Natural killer cell treated with Interleukin-12 subunit alpha and Interleukin-12 subunit beta and Interleukin-15 and Interleukin-18, amount 100 ng/mL, for 72 hours (primary cell): ENCODE data around the gene NTN5. TPM values are rescaled to one million over a fixed set of nuclear protein-coding genes. Genes with fewer than 3 reads are reported as not detected.
"Not testable (repeated sequence)": the region's sequence is repeated elsewhere in the genome, so short reads cannot be mapped to it uniquely, and the experiment has no call there.

Experiments
- ATAC-seq, 2 donors: fragments of 150-1000 bp; cut with Tn5 transposase in 1 of 2; sonication (Bioruptor Pico), chemical (Tn5 transposase) in 1 of 2; 2 replicates each; pipeline ENCODE4 v1.10.0; 2021
- DNase-seq: peaks from one replicate; pipeline ENCODE4 v3.0.0; 2022; ENCODE audit warnings: low spot score
- H3K27ac Mint-ChIP-seq, 2 donors: 1 replicate in 1 of 2; 2 replicates in 1 of 2; pipeline ENCODE4 v1.8.0; 2022; ENCODE audit warnings: mixed read lengths in 2 of 2, mild to moderate bottlenecking in 1 of 2, moderate library complexity in 1 of 2
- H3K27me3 Mint-ChIP-seq, 2 donors: 1 replicate in 1 of 2; 2 replicates in 1 of 2; pipeline ENCODE4 v1.8.0; 2022; ENCODE audit warnings: mixed read lengths in 2 of 2
- H3K36me3 Mint-ChIP-seq: one replicate; pipeline ENCODE4 v1.8.0; 2022; ENCODE audit warnings: mixed read lengths
- H3K4me1 Mint-ChIP-seq, 2 donors: 1 replicate in 1 of 2; 2 replicates in 1 of 2; pipeline ENCODE4 v1.8.0; 2022; ENCODE audit warnings: low read depth in 2 of 2, mixed read lengths in 2 of 2, mild to moderate bottlenecking in 1 of 2
- H3K4me3 Mint-ChIP-seq: one replicate; pipeline ENCODE4 v1.8.0; 2022; ENCODE audit warnings: mixed read lengths
- H3K9me3 Mint-ChIP-seq: 2 replicates; pipeline ENCODE4 v1.8.0; 2022; ENCODE audit warnings: mixed read lengths
- total RNA-seq, 2 donors: library from RNA; stranded (reverse); gene quantifications; one replicate each; pipeline ENCODE4 v1.2.3, GENCODE V29; 2022

NTN5 gene
- total RNA-seq, 2 donors from 2014 or later: 0.21 to 0.28 TPM

DNA sequence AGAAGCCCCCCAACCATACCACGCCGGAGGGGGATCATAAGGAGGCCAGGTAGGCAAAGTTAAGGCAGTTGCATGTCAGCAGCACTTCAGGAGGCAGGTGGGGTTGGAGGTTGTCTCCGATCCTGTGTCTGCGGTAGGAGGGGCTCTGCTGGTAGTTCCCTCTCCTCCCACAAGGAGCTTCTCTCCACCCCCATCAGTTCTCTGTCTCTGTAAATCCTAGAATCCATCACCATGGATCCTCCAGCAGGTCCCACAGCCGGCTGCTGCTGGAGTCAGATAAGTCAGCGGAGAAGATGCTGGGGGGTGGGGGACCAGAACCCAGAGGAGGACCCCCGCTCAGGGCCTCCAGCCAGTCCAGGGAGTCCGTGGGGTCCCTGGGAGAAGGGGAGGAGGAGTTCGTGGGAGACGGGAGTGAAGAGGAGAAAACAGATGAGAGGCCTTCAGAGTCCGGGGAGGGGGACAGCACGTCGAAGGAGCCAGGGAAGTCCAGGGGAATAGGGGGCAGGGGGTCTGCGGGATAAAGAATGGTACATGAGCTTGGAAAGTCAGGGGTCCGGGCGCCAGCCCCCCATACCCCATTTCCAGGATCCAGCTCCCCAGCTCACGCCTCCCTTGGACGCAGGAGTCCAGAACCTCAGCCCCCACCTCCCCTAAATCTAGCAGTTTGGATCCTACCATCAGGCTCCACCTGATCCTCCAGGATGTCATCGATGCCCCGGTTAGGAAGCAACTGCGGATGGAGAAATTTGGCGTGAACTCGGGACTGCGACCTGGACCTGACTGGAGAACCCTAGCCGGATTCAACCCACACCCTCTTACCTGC is 40.4 kb upstream of the NTN5 start:
- Mint-ChIP-seq H3K9me3 (no peaks in the 10 kb centered on the region), H3K36me3 (no peaks in the 10 kb centered on the region), H3K27ac (peak overlapping the region in 1 of 2 donors; percentile 79), H3K4me1 (peaks cover 2 to 9% of the 10 kb centered on the region in 2 donors), H3K27me3 (no peaks in the 10 kb centered on the region), H3K4me3 (peak overlapping the region; percentile 77)
- ATAC-seq (no peak), DNase-seq (no peak)

DNA sequence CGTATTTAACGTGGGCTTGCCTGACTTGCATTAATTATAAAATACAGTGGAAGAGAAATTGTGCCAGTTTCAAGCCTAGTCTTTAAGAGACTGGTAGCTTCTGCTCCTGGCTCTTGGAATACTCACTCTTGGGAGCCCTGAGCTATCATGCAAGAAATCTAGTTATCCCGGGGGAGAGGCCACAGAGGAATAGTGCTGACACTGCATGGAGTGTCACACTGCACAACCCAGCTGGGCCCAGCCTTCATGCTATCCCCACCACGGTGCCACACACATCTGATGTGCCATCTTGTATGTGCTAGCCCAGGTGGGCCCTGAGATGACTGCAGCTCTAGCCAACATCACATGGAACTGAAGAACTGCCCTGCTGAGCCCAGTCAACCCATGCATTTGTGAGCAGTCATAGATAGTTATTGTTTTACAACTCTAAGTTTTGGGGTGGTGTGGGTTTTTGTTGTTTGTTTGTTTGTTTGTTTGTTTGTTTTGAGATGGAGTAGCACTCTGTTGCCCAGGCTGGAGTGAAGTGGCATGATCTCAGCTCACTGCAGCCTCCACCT is 38.4 kb upstream of the NTN5 start:
- no peak overlapping the region for H3K4me3 Mint-ChIP-seq
- ATAC-seq: no peak
- H3K4me1 Mint-ChIP-seq: peaks cover 2 to 9% of the 10 kb centered on the region in 2 donors
- no peaks in the 10 kb centered on the region for H3K36me3 Mint-ChIP-seq
- no peaks in the 10 kb centered on the region for H3K9me3 Mint-ChIP-seq
- no peak for DNase-seq
- H3K27ac Mint-ChIP-seq: no peak overlapping the region
- H3K27me3 Mint-ChIP-seq: no peaks in the 10 kb centered on the region

DNA sequence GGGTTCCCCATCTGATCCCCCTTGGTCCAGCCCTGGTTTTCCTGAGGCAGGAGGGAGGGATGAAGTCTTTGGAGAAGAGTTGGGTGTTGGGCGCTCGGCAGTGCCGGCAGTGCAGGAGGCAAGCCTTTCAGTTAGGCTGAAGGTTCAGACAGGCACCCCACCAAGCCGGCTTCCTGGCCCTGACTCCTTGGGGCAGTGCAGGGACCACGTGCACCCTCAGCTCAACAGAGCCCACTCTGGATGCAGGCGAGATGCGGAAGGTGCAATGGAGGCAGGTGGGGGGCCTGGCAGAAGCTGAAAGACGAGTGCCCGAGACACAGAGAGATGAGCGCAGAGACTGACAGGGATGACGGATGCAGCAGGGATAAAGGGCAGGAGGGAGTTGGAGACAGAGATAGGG is 35.7 kb upstream of the NTN5 start:
- H3K4me1 Mint-ChIP-seq: no peaks in the 10 kb centered on the region
- no peaks in the 10 kb centered on the region for H3K27me3 Mint-ChIP-seq
- no peak for DNase-seq
- H3K9me3 Mint-ChIP-seq: no peaks in the 10 kb centered on the region
- H3K36me3 Mint-ChIP-seq: no peaks in the 10 kb centered on the region
- no peak for ATAC-seq
- H3K4me3 Mint-ChIP-seq: no peak overlapping the region
- H3K27ac Mint-ChIP-seq: no peak overlapping the region

DNA sequence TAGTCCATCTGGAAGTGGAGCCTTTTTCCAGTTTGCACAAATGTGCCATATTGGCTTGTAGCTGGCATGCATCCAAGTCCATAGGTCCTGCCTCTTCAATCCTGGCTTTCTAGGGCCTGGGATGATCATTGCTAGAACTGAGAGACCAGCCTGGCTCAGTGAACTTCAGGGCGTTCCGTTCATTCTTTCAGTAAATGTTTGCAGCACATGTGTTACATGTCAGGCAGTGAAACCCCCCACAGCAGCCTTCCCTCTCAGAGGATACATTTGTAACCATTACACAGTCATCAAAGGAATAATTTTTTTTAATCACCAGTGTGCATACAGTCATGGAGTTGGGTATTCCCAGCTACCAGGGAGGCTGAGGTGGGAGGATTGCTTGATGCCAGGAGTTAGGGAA is 32.6 kb upstream of the NTN5 start:
- DNase-seq (no peak), ATAC-seq (no peak)
- Mint-ChIP-seq H3K27ac (no peak overlapping the region), H3K36me3 (no peaks in the 10 kb centered on the region), H3K27me3 (no peaks in the 10 kb centered on the region), H3K4me1 (no peaks in the 10 kb centered on the region), H3K4me3 (no peak overlapping the region), H3K9me3 (no peaks in the 10 kb centered on the region)

DNA sequence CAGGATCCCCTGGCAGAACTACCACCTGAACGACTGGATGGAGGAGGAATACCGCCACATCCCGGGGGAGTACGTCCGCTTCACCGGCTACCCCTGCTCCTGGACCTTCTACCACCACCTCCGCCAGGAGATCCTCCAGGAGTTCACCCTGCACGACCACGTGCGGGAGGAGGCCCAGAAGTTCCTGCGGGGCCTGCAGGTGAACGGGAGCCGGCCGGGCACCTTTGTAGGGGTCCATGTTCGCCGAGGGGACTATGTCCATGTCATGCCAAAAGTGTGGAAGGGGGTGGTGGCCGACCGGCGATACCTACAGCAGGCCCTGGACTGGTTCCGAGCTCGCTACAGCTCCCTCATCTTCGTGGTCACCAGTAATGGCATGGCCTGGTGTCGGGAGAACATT is 30.5 kb upstream of the NTN5 start:
- Mint-ChIP-seq H3K9me3 (no peaks in the 10 kb centered on the region), H3K36me3 (no peaks in the 10 kb centered on the region), H3K4me3 (no peak overlapping the region), H3K4me1 (no peaks in the 10 kb centered on the region), H3K27me3 (no peaks in the 10 kb centered on the region), H3K27ac (no peak overlapping the region)
- ATAC-seq: no peak
- no peak for DNase-seq

DNA sequence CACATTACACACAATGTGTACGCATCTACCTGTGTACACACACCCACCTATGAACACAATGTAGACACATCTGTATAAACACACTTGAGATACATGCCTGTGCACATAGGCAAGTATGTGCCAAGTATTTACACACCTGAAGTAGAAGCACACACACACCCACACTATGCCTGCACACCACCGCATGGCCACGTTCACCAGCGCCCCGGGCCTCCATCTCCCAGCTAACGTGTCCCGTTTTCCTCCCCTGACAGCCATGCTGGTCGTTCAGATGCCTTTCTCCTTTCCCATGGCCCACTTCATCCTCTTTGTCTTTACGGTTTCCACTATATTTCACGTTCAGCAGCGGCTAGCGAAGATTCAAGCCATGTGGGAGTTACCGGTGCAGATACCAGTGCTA is 29.9 kb upstream of the NTN5 start:
- H3K27ac Mint-ChIP-seq: no peak overlapping the region
- ATAC-seq: no peak
- H3K36me3 Mint-ChIP-seq: no peaks in the 10 kb centered on the region
- H3K9me3 Mint-ChIP-seq: no peaks in the 10 kb centered on the region
- DNase-seq: no peak
- H3K4me1 Mint-ChIP-seq: no peaks in the 10 kb centered on the region
- peaks cover 0 to 4% of the 10 kb centered on the region in 2 donors for H3K27me3 Mint-ChIP-seq
- no peak overlapping the region for H3K4me3 Mint-ChIP-seq

DNA sequence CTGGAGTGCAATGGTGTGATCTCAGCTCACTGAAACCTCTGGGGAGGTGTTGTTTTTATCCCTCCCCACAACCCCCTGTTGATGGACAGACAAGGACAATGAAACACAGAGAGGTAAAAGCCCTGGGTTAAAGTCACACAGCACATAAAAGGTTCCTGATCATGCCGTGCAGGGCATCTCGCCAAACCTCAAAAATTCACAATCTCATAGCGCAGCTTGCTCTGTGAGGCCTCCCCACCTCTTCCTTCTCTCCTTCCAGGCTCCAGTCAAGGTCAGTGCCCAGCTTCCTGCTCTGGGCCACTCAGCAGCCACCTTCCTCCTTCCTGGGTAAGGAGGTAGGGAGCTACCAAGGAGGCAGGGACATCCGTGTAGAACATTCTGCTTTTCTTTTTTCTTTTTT is 25.2 kb upstream of the NTN5 start:
- no peaks in the 10 kb centered on the region for H3K36me3 Mint-ChIP-seq
- ATAC-seq: no peak
- H3K27ac Mint-ChIP-seq: no peak overlapping the region
- H3K4me1 Mint-ChIP-seq: peaks cover 0 to 7% of the 10 kb centered on the region in 2 donors
- peaks cover 0 to 11% of the 10 kb centered on the region in 2 donors for H3K27me3 Mint-ChIP-seq
- DNase-seq: no peak
- no peaks in the 10 kb centered on the region for H3K9me3 Mint-ChIP-seq
- H3K4me3 Mint-ChIP-seq: no peak overlapping the region

DNA sequence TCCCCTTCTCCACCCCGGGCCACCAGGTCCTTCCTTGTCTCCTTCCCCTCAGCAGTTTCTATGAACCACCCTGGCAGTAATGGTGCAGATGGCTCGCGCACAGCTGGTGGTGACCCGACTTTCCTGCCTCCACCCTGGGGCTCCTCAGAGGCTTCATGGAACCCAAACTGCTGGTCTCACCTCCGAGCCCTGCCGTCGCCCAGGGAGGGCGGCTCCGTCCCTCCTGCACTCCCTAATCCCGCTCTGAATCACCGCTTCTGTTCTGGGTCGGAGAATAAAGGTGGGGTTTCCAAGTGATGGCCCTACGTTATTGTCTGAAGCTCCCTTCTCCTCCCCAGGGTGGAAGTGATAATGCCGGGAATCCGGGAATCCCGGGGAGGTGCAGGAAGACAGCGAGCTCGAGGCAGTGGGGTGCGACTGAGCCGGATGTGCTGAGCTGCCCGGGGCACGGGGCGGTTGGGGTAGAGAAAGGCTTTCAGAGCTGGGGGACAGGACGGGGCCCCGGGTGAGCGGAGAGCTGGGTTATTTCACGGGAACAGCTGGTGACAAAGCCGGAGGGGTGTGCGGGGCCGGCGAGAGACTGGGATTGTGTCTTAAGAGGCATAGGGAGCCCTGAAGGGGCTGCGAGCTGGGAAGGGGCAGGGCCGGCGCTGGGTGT is 23.7 kb upstream of the NTN5 start:
- Mint-ChIP-seq H3K27ac (no peak overlapping the region), H3K36me3 (no peaks in the 10 kb centered on the region), H3K9me3 (no peaks in the 10 kb centered on the region), H3K4me3 (no peak overlapping the region), H3K27me3 (peaks cover 0 to 11% of the 10 kb centered on the region in 2 donors), H3K4me1 (peaks cover 0 to 7% of the 10 kb centered on the region in 2 donors)
- ATAC-seq (peak in 1 of 2 donors; percentile 66), DNase-seq (no peak)

DNA sequence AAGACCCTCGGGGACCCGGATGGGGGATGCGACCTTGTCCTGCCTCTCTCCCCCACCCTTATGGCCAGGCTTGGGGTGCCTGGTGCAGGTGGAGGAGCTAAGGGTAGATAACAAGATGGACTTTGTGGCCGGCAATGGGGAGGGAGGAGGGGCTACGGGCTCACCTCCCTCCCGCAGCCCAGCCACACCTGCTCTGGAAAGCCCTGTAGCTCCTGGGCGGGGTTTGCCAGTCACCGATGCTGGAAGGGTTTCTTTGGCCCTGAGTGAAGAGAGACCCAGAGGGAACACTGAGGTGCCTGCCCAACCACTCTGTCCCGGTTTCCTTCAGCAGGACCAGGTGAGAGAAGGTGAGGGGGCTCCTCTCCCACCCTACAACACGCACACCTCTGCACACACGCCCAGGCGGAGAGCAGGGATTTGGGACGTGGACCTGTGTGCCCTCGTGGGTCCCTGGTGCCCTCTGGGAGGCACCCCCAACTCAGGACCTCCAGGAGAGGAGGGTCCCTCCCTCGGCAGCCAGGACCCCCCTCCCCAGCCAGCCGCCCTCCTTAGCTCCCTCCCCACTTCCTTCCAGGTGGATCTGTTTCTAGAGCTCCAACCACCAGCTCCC is 23.0 kb upstream of the NTN5 start, which contains the start of gene FUT2:
FUT2 (plus strand) TSS at position 229 of the 610 bp plus-strand sequence. CDS start 6,986 bp downstream, outside the sequence.
- Mint-ChIP-seq H3K36me3 (no peaks in the 10 kb centered on the region), H3K27ac (no peak within 1 kb of the TSS), H3K27me3 (peaks cover 0 to 11% of the 10 kb centered on the region in 2 donors), H3K4me3 (no peak within 1 kb of the TSS), H3K4me1 (peaks cover 0 to 7% of the 10 kb centered on the region in 2 donors), H3K9me3 (no peaks in the 10 kb centered on the region)
- DNase-seq: no peak
- ATAC-seq: peak in 1 of 2 donors; percentile 45

DNA sequence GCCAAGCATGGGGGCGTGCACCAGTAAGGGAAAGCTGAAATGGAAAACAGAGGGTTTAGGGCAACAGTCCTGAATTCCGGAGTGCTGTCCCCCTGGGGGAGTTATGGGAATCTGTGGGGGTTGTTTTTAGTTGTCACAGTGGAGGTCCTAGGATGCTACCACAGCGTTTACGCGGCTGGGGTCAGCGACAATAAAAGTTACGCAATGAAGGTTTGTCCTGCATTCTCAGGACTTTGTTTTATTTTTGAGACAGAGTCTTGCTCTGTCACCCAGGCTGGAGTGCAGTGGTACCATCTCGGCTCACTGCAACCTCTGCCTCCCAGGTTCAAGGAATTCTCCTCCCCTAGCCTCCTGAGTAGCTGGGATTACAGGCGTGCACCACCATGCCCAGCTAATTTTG is 20.8 kb upstream of the NTN5 start:
- not testable (repeated sequence) for ATAC-seq, H3K4me3 Mint-ChIP-seq, H3K4me1 Mint-ChIP-seq, H3K27ac Mint-ChIP-seq, H3K9me3 Mint-ChIP-seq, DNase-seq, H3K36me3 Mint-ChIP-seq
- peaks cover 0 to 11% of the 10 kb centered on the region in 2 donors for H3K27me3 Mint-ChIP-seq

DNA sequence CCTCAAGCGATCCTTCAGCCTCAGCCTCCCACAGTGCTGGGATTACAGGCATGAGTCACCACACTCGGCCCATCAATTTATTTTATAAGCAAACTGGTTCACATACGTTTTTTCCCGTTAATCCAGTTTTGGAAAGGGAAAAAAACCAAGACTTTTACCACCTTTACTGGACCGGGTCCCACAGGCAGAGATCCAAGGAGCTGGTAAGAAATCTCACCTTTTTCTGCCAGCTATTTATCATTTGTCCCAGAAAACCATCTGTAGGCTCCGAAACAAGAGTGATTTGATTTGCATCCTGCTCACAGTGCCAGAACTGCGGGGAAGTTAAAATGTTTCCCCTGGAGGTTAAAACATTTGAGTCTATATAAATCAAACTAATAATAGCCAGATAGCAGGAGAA is 16.6 kb upstream of the NTN5 start:
- Mint-ChIP-seq H3K27ac (no peak overlapping the region), H3K4me1 (no peaks in the 10 kb centered on the region), H3K9me3 (no peaks in the 10 kb centered on the region), H3K27me3 (no peaks in the 10 kb centered on the region), H3K36me3 (no peaks in the 10 kb centered on the region), H3K4me3 (no peak overlapping the region)
- no peak for DNase-seq
- no peak for ATAC-seq

DNA sequence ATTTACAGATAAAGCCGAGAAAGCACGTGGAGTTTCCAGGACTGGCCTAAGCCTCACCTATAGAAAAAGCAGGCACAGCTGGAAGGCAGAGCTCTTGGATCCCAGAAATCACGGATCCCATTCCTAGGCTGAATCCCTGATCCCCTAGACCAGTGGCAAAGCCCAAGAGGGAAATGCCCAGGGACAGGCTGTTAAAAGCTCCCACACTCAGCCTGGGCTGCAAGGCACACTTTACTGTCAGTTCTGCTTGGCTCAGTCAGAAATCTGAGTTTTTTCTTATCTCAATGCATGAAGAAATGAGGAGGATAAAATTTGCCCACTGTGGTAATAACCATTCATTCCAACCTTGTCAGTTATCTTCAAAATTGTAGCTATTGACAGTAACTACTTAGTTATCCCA is 15.0 kb upstream of the NTN5 start:
- Mint-ChIP-seq H3K4me1 (no peaks in the 10 kb centered on the region), H3K27me3 (no peaks in the 10 kb centered on the region), H3K9me3 (no peaks in the 10 kb centered on the region), H3K4me3 (no peak overlapping the region), H3K27ac (no peak overlapping the region), H3K36me3 (no peaks in the 10 kb centered on the region)
- ATAC-seq (no peak), DNase-seq (no peak)

DNA sequence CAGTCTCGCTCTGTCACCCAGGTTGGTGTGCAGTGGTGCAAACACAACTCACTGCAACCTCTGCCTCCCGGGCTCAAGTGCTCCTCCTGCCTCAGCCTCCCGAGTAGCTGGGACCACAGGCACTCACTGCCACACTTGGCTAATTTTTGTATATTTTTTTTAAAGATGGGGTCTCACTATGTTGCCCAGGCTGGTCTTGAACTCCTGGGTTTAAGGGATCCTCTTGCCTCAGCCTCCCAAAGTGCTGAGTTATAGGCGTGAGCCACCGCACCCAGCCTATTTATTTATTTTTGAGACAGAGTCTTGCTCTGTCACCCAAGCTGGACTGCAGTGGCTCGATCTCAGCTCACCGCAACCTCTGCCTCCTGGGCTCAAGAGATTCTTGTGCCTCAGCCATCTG is 13.8 kb upstream of the NTN5 start:
- not testable (repeated sequence) for DNase-seq, H3K27me3 Mint-ChIP-seq, H3K27ac Mint-ChIP-seq, ATAC-seq, H3K36me3 Mint-ChIP-seq, H3K4me1 Mint-ChIP-seq, H3K9me3 Mint-ChIP-seq, H3K4me3 Mint-ChIP-seq

DNA sequence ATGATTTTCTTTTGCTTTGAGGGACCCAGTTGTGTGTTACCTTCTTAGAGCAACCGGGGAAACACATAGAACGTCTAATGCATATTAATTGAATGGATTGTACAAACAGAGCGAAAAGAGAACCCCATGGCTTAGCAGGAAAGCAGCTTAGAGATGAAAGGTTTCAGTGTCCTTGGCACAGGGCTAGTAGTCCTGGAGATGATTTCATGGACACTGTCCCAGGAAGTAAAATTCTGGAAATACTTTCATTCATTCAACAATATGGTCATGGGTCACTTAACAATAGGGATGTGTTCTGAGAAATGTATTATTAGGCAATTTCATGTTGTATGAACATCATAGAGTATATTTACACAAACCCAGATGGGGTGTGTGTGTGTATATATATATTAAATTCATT is 13.3 kb upstream of the NTN5 start:
- Mint-ChIP-seq H3K27ac (no peak overlapping the region), H3K27me3 (no peaks in the 10 kb centered on the region), H3K36me3 (no peaks in the 10 kb centered on the region), H3K4me1 (no peaks in the 10 kb centered on the region), H3K9me3 (no peaks in the 10 kb centered on the region), H3K4me3 (no peak overlapping the region)
- ATAC-seq (no peak), DNase-seq (no peak)
